ENCODE measurements around the gene IVNS1ABP. TPM values are rescaled to one million over a fixed set of nuclear protein-coding genes. Genes with fewer than 3 reads are reported as not detected.

IVNS1ABP gene
- total and polyA plus RNA-seq, 7 donors = 27.6 to 80.6 (median 40.5) TPM

DNA sequence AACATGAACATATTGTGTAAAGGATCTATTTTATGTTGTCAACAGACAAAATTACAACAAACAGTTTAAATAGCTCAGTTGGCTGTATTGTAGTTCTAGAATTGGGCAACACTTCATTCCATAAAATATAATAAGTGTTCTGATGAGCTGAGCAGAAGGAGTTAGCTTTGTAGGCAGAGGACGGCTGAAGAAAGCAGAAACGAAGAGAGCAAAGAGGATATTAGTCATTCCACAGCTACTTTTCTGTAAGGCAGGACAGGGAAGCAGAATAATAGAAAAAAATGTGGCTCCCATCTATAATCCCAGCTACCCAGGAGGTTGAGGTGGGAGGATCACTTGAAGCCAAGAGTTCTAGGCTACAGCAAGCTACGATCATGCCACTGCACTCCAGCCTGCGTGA lies 20.2 kb upstream of the IVNS1ABP start:
- Histone ChIP-seq H3K9me3 (no peaks in the 10 kb centered on the region), H3K4me1 (no peaks in the 10 kb centered on the region), H3K36me3 (ENCODE audit: insufficient read depth in 1 of 2, low read depth in 1 of 2) (no peaks in the 10 kb centered on the region), H3K27me3 (ENCODE audit: insufficient read depth in 3 of 3, low read length in 2 of 3) (no peaks in the 10 kb centered on the region), H3K27ac (no peak overlapping the region), H3K4me3 (no peak overlapping the region)
- ATAC-seq = no peak
- 83 to 85% (median 85%) methylated on average over 4 of the region's 4 CpGs for WGBS, 3 donors
- intact Hi-C loops (cut with DNase I) = no loop called here
- no peak for DNase-seq
- TF ChIP-seq, protein P1, sequence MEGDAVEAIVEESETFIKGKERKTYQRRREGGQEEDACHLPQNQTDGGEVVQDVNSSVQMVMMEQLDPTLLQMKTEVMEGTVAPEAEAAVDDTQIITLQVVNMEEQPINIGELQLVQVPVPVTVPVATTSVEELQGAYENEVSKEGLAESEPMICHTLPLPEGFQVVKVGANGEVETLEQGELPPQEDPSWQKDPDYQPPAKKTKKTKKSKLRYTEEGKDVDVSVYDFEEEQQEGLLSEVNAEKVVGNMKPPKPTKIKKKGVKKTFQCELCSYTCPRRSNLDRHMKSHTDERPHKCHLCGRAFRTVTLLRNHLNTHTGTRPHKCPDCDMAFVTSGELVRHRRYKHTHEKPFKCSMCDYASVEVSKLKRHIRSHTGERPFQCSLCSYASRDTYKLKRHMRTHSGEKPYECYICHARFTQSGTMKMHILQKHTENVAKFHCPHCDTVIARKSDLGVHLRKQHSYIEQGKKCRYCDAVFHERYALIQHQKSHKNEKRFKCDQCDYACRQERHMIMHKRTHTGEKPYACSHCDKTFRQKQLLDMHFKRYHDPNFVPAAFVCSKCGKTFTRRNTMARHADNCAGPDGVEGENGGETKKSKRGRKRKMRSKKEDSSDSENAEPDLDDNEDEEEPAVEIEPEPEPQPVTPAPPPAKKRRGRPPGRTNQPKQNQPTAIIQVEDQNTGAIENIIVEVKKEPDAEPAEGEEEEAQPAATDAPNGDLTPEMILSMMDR (IDR thresholded peaks at IDR 0.05) = no peak

DNA sequence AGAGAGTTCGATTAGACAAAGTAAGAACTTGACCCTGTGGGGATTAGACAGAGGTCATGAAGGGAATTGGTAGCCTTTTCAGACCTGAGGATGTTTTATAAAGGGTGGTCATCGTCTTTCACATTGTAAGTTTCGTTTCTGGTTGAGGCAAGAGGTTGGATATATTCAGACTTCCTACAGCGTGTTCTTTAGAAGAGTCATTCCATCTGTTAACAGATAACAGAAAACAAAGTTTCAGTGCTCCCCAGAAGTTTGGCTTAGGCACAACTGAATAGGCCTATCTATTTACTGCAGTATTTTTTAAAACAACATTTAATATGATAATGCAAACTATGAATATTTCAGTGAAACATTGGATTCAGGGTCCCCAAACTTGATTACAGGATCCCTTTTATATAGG lies 17.1 kb upstream of the IVNS1ABP start:
- no peaks in the 10 kb centered on the region for H3K36me3 ChIP-seq (ENCODE audit: insufficient read depth in 1 of 2, low read depth in 1 of 2)
- H3K27me3 ChIP-seq (ENCODE audit: insufficient read depth in 3 of 3, low read length in 2 of 3) = no peaks in the 10 kb centered on the region
- no peak overlapping the region for H3K4me3 ChIP-seq
- DNase-seq (no peak), ATAC-seq (no peak)
- TF ChIP-seq, protein P1 (IDR thresholded peaks at IDR 0.05) = no peak
- no peaks in the 10 kb centered on the region for H3K4me1 ChIP-seq
- intact Hi-C loops (cut with DNase I) = no loop called here
- no peak overlapping the region for H3K27ac ChIP-seq
- no peaks in the 10 kb centered on the region for H3K9me3 ChIP-seq
- 72 to 76% (median 74%) methylated on average over 4 of the region's 4 CpGs for WGBS, 3 donors

DNA sequence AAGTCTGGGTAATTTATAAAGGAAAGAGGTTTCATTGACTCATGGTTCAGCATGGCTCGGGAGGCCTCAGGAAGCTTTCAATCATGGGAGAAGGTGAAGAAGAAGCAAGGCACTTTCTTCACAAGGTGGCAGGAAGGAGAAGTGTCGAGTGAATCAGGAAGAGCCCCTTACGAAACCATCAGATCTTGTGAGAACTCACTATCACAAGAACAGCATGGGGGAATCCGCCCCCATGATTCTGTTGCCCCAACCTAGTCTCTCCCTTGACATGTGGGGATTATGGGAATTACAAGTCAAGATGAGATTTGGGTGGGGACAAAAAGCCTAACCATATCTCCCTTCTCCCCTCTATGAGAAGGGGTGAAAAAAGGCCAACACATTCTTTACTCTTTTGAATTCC lies 11.2 kb upstream of the IVNS1ABP start:
- Histone ChIP-seq H3K27ac (no peak overlapping the region), H3K9me3 (no peaks in the 10 kb centered on the region), H3K36me3 (ENCODE audit: insufficient read depth in 1 of 2, low read depth in 1 of 2) (no peaks in the 10 kb centered on the region), H3K4me1 (no peaks in the 10 kb centered on the region), H3K27me3 (ENCODE audit: insufficient read depth in 3 of 3, low read length in 2 of 3) (no peaks in the 10 kb centered on the region), H3K4me3 (no peak overlapping the region)
- ATAC-seq (no peak), DNase-seq (no peak)
- WGBS, 3 donors = 91 to 93% (median 92%) methylated on average over 4 of the region's 4 CpGs
- intact Hi-C loops (cut with DNase I) = no loop called here
- TF ChIP-seq, protein P1 (IDR thresholded peaks at IDR 0.05) = no peak

DNA sequence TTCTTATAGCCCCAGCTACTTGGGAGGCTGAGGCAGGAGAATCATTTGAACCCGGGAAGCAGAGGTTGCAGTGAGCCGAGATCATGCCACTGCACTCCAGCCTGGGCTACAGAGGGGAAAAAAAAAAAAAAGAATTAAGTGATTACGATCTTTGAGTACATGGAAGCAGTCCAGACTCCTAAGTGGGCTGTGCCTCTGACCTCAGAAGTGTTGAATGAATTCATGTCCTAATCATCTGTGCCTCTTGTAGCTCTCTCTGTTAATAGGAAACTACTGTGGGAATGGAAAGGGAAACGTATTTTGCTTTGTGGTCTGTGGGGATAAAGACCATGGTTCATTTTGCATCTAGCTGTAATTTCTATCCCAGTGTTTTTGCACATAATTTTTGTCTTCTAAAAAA lies 8.4 kb upstream of the IVNS1ABP start:
- no peak for ATAC-seq
- WGBS, 3 donors = 61 to 64% (median 62%) methylated on average over 4 of the region's 4 CpGs
- intact Hi-C loops (cut with DNase I) = no loop called here

DNA sequence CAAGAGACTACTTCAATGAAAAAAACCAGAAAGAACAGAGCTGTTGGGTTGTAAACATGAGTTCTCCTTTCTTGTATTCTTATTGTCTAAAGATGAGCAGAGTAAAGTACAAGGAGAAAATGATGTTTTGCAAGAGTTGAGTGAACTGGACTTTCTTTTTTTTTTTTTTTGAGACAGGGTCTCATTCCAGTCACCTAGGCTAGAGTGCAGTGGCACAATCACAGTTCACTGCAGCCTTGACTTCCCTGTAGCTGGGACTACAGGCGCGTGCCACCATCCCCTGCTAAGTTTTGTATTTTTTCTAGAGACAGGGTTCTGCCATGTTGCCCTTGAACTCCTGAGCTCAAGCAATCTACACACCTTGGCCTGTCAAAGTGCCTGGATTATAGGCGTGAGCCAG lies 7.1 kb upstream of the IVNS1ABP start:
- TF ChIP-seq, protein P1 (IDR thresholded peaks at IDR 0.05) = no peak
- no peak for ATAC-seq
- no peaks in the 10 kb centered on the region for H3K4me1 ChIP-seq
- no peak overlapping the region for H3K27ac ChIP-seq
- WGBS, 3 donors = 94 to 98% (median 96%) methylated on average over 3 of the region's 3 CpGs
- H3K9me3 ChIP-seq = no peaks in the 10 kb centered on the region
- no peak for DNase-seq
- no peak overlapping the region for H3K4me3 ChIP-seq
- intact Hi-C loops (cut with DNase I) = no loop called here
- no peaks in the 10 kb centered on the region for H3K27me3 ChIP-seq (ENCODE audit: insufficient read depth in 3 of 3, low read length in 2 of 3)
- no peaks in the 10 kb centered on the region for H3K36me3 ChIP-seq (ENCODE audit: insufficient read depth in 1 of 2, low read depth in 1 of 2)

More for the DNA sequence above, 8.4 kb upstream of the IVNS1ABP start:
- no peaks in the 10 kb centered on the region for H3K4me1 ChIP-seq
- no peak overlapping the region for H3K27ac ChIP-seq
- H3K4me3 ChIP-seq = no peak overlapping the region
- H3K36me3 ChIP-seq (ENCODE audit: insufficient read depth in 1 of 2, low read depth in 1 of 2) = no peaks in the 10 kb centered on the region
- no peak for DNase-seq
- H3K9me3 ChIP-seq = no peaks in the 10 kb centered on the region
- H3K27me3 ChIP-seq (ENCODE audit: insufficient read depth in 3 of 3, low read length in 2 of 3) = no peaks in the 10 kb centered on the region
- TF ChIP-seq, protein P1 (IDR thresholded peaks at IDR 0.05) = no peak

Data from psoas muscle (tissue), 8 donors.